HG03280 (cell line): Measurements from ENCODE around the gene NAA38.

ENCODE experiments used
- ATAC-seq: cut with Tn5 transposase; IDR thresholded peaks from one replicate; pipeline ENCODE4 v1.9.1; 2021; ENCODE audit warnings: mild to moderate bottlenecking, moderate library complexity; ENCODE audit not compliant: unreplicated experiment

NAA38 gene

DNA sequence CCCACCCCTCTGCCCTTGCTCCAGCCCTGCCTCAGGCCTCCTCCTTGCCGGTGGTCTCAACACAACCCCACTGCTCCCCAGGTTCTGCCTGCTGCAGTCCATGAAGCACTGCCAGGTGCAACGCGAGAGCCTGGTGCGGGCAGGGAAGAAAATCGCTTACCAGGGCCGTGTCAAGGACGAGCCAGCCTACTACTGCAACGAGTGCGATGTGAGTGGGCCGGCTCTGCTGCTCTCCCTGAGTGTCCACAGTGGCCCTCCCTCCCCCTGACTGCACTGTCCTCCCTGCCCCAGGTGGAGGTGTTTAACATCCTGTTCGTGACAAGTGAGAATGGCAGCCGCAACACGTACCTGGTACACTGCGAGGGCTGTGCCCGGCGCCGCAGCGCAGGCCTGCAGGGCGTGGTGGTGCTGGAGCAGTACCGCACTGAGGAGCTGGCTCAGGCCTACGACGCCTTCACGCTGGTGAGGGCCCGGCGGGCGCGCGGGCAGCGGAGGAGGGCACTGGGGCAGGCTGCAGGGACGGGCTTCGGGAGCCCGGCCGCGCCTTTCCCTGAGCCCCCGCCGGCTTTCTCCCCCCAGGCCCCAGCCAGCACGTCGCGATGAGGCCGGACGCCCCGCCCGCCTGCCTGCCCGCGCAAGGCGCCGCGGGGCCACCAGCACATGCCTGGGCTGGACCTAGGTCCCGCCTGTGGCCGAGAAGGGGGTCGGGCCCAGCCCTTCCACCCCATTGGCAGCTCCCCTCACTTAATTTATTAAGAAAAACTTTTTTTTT is 4.3 kb downstream of the NAA38 start:
- no peak for ATAC-seq

DNA sequence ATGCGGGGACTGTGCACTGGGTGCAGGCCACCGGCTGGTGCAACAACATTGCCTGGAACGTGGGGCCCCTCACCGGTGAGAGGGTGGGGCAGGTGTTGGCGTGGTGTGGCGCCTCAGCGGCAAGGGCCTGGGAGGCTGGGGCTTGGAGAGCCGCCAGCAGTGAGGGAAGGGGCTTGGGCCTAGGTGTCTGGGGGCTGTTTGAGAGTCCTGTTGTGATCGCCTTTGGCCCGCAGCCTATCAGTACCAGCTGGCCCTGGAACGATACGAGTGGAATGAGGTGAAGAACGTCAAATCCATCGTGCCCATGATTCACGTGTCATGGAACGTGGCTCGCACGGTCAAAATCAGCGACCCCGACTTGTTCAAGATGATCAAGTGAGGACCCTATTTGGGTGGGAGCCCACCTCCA is 5.1 kb downstream of the NAA38 start:
- no peak for ATAC-seq

DNA sequence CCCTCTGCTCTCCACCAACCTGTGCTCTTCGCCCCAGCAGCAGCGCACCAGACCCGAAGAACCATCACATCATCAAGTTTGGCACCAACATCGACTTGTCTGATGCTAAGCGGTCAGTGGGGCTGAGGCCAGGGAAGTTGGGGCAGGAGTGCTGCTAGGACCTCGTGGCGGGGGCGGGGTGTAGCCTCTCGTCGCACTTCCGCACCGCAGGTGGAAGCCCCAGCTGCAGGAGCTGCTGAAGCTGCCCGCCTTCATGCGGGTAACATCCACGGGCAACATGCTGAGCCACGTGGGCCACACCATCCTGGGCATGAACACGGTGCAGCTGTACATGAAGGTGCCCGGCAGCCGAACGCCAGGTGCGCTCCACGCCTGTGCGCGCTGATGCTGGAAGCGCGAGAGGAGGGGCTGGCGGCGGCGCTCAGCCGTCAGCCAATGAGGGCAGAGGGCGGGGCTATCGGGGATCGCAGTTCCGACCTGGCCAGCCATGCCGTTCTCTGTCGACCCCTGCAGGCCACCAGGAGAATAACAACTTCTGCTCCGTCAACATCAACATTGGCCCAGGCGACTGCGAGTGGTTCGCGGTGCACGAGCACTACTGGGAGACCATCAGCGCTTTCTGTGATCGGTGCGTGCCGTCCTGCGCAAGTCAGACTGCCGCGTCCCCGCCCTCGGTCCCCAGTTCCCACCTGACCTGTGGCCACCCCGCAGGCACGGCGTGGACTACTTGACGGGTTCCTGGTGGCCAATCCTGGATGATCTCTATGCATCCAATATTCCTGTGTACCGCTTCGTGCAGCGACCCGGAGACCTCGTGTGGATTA is 5.7 kb downstream of the NAA38 start:
- peak; percentile 66 for ATAC-seq

DNA sequence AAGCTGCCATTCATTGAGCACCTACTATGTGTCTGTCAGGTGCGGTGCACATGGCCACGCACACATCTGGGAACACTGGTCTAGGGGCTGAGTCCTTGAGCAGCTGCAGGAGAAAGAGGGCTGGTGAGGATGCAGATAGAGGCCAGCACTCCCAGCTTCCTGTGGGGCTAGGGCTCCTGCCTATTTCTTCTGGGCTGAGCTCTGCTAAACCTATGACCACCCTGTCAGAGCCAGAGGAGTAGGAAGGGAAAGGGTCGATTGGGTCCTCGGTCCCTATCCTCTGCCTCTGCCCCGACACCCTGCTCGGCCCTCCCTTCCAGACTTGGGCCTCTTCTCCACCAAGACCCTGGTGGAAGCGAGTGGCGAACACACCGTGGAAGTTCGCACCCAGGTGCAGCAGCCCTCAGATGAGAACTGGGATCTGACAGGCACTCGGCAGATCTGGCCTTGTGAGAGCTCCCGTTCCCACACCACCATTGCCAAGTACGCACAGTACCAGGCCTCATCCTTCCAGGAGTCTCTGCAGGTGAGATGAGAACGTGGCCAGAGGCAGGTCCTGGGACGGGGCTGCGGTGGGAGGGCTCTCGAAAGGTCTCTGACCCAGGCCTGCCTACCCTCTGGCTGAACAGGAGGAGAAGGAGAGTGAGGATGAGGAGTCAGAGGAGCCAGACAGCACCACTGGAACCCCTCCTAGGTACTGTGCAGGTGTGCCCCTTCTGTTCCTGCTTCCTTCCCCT is 6.5 kb downstream of the NAA38 start:
- ATAC-seq = no peak

DNA sequence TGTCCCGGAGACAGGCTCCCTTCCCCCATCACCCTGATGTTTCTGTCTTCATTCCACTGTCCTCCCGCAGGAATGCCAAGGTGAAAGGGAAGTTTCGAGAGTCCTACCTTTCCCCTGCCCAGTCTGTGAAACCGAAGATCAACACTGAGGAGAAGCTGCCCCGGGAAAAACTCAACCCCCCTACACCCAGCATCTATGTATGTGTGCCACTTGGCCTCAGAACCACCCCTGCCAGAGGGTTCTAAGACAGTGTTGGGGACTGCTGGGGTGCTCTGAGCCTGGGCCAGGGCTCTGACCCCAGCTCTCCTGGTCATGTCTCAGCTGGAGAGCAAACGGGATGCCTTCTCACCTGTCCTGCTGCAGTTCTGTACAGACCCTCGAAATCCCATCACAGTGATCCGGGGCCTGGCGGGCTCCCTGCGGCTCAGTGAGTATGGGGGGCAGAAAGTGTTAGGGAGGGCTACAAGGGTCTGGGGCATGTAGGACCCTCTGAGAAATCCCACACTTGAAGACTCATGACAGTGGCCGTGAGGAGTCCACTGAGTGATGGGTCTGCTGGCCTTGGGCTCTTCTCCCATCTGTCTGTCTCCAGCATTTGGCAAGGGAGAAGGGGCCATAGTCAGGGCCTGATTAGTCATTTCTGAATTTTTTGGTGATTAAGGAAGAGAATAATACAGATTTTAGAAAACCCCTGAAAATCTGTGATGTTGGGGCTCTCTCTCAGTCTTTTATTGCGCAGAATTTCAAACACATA is 7.4 kb downstream of the NAA38 start:
- ATAC-seq = no peak

DNA sequence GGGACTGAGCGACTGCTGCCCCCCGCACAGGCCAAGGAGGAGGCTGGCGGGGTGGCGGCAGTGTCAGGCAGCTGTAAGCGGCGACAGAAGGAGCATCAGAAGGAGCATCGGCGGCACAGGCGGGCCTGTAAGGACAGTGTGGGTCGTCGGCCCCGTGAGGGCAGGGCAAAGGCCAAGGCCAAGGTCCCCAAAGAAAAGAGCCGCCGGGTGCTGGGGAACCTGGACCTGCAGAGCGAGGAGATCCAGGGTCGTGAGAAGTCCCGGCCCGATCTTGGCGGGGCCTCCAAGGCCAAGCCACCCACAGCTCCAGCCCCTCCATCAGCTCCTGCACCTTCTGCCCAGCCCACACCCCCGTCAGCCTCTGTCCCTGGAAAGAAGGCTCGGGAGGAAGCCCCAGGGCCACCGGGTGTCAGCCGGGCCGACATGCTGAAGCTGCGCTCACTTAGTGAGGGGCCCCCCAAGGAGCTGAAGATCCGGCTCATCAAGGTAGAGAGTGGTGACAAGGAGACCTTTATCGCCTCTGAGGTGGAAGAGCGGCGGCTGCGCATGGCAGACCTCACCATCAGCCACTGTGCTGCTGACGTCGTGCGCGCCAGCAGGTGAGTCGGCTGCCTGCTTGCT is 8.1 kb downstream of the NAA38 start:
- no peak for ATAC-seq

DNA sequence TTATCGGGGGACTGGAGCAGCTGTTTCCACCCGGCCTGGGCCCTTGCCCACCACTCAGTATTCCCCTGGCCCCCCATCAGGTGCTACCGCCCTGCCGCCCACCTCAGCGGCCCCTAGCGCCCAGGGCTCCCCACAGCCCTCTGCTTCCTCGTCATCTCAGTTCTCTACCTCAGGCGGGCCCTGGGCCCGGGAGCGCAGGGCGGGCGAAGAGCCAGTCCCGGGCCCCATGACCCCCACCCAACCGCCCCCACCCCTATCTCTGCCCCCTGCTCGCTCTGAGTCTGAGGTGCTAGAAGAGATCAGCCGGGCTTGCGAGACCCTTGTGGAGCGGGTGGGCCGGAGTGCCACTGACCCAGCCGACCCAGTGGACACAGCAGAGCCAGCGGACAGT is 8.6 kb downstream of the NAA38 start:
- no peak for ATAC-seq

DNA sequence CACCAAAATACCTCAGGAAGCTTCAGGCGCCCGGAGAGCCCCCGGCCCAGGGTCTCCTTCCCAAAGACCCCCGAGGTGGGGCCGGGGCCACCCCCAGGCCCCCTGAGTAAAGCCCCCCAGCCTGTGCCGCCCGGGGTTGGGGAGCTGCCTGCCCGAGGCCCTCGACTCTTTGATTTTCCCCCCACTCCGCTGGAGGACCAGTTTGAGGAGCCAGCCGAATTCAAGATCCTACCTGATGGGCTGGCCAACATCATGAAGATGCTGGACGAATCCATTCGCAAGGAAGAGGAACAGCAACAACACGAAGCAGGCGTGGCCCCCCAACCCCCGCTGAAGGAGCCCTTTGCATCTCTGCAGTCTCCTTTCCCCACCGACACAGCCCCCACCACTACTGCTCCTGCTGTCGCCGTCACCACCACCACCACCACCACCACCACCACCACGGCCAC is 9.2 kb downstream of the NAA38 start:
- no peak for ATAC-seq

DNA sequence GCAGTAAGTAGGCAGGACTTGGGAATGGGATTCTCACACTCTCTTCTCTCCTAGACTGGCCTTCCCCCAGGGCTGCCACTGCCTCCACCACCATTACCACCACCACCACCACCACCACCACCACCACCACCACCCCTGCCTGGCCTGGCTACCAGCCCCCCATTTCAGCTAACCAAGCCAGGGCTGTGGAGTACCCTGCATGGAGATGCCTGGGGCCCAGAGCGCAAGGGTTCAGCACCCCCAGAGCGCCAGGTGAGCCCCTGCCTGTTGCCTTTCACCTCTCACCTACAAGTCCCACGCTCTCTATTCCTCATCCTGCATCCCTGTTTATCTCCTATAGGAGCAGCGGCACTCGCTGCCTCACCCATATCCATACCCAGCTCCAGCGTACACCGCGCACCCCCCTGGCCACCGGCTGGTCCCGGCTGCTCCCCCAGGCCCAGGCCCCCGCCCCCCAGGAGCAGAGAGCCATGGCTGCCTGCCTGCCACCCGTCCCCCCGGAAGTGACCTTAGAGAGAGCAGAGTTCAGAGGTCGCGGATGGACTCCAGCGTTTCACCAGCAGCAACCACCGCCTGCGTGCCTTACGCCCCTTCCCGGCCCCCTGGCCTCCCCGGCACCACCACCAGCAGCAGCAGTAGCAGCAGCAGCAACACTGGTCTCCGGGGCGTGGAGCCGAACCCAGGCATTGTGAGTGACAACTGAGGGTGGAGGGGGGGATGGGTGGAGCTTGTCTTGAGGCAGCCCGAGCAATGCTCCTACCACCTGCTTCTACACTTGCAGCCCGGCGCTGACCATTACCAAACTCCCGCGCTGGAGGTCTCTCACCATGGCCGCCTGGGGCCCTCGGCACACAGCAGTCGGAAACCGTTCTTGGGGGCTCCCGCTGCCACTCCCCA is 10.3 kb downstream of the NAA38 start:
- no peak for ATAC-seq

DNA sequence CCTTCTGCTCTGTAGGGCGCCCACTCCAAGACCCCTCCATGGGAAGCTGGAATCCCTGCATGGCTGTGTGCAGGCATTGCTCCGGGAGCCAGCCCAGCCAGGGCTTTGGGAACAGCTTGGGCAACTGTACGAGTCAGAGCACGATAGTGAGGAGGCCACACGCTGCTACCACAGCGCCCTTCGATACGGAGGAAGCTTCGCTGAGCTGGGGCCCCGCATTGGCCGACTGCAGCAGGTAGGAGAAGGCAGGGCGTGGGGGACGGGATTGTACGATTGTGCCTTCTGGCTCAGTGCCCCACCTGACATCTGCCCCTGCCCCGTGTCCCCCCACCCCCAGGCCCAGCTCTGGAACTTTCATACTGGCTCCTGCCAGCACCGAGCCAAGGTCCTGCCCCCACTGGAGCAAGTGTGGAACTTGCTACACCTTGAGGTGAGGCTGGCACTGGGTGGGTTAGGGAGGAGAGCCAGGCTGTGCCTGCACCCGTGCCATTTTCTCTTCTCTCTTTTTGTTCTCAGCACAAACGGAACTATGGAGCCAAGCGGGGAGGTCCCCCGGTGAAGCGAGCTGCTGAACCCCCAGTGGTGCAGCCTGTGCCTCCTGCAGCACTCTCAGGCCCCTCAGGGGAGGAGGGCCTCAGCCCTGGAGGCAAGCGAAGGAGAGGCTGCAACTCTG is 11.2 kb downstream of the NAA38 start:
- no peak for ATAC-seq

DNA sequence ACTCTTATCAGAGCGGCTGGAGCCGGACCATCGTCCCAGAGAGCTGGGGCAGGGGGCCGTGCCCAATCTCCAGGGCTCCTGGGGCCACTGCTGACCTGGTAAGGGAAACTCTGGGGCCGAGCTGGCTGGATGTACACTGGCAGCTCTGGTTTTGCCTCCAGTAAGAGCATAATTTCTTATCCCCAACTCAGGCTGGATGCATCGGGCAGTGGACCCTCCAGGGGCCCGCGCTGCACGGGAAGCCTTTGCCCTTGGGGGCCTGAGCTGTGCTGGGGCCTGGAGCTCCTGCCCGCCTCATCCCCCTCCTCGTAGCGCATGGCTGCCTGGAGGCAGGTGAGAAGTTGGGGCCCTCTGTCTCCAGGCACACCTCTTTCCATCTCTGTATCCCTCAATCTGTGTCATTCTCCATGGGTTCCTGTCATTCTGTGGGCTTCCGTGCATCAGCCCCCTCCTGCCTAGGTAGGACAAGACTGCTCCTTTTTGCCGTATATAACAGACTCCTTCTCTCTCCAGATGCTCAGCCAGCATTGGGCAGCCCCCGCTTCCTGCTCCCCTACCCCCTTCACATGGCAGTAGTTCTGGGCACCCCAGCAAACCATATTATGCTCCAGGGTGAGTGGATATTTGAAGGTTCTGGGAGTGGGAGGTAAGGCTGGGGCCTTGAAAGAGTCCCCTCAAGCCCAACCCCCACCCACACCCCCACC is 11.8 kb downstream of the NAA38 start:
- no peak for ATAC-seq

DNA sequence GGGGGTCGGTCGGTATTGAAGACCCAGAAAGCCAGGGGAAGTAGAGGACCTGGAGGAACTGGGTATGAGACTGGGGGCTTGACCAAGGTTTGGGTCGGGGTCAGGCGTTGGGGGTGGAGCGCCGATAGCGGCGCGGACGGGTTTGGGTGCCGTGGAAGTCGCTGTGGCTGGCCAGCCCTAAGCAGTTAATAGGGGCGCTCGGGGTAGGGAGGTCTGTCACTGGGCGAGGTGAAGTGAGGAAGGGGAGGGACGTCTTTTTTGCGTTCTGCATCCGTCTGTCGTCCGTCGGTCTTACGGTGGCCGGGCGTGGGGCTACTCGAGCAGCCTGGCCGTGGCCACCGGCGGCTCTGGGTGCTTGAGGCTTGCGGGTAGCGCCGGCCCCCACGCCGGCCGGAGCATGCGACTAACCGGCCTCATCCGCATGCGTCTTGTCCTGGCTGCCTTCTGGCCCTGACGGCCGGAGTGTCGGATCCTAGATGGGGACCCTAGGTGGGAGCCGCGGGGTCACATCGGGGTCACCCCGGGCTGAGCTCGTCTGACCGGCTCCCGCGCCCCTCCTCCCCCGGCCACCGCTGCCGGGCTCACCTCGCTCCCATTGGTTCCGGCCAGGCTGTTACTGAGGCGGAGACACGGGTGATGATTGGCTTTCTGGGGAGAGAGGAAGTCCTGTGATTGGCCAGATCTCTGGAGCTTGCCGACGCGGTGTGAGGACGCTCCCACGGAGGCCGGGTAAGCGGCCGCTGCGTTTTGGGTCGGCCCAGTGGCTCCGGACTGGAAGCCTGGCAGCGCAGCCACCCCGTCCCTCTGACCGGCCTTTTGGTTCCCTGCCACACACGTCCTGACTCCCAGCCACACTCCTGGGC is 12.8 kb downstream of the NAA38 start:
- ATAC-seq = peak; percentile 43

DNA sequence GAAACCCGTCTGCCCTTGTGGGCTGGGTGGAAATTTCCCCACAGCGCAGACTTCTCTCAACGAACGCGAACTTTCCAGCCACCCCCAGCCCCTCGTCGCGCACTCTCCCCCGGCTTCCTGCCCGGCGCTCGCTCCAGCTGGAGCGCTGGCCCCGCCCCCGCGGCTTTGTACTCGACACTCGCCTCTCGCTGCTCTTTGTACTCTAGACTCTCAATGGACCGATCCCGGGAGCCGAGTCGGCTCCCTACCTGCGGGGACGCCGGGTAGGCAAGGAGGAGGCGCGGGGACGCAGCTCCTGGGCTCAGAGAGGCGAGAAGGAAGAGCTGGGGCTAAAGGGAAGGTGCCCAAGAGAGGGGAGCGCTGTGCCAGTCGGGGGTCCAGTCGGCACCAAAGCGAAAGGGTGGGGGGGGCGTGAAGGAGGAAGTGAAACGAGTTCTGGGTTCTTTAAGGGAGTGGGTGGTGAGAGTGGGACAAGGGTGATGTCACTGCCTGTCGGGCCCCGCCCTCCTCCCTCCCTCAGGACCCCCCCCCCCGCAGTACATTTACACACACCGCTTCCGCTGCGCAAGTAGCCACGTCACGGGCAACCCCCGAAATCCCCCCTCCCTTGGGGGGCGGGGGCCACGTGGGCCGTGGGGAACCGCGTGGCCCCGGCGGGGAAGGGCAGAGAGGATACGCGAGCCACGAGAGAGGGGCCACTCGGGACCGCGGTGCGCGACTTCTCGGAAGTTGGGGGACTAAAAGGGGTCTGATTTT is 13.6 kb downstream of the NAA38 start:
- peak; percentile 36 for ATAC-seq

DNA sequence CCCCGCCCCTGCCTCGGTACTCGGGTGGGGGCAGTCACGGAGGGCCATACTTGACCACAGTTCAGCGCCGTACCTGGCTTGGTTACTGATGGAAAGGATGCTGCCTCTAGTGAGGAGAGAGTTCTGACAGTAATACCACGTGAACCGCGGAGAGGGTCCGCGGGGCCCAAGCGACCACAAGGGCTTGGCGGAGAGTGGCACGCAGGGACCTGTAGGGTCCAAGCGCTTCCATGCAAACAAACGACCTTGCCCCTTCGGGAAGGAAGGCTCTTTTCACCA is 14.2 kb downstream of the NAA38 start:
- peak; percentile 0 for ATAC-seq

DNA sequence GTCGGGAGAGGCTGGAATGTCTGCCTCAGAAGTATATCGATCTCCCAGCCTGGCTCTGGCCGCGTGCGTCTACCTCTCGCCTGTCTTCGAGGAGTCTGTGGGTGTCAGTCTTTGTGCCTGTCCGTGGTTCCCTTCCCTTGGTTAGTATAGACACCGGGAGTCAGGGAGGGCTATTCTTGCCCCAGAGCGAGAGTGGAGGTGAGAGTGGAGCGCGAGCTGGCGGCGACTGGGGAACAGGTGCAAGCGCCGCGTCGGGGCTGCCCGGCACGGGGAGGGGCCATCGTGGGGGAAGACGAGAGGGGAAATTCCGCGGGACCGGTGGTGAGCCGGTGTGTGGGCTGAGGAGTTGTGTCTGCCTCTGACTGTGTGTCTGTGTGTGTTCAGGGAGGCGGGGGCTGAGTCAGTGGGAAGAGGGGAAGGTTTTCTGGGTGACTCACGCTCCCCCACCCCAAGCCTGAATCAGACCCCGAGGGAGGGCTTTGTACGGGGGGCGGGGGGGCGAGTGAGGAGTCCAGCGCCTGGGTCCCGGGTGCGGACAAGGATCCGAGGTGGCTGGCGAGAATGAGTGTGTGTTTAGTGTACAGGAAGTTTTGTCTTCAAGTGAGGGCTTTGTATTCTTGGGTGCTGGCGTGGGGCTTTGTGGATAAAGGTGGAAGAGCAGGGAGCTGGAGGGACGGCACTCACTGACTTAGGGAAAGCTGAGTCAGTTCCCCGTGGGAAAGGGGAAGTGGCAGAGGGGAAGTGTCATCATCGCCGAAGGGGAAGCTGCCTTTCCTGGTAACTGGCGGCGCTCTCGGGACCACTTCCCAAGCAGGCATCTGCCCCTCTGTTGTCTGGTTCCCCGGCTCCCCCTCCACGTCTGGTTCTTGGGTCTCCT is 14.7 kb downstream of the NAA38 start:
- peak; percentile 28 for ATAC-seq

DNA sequence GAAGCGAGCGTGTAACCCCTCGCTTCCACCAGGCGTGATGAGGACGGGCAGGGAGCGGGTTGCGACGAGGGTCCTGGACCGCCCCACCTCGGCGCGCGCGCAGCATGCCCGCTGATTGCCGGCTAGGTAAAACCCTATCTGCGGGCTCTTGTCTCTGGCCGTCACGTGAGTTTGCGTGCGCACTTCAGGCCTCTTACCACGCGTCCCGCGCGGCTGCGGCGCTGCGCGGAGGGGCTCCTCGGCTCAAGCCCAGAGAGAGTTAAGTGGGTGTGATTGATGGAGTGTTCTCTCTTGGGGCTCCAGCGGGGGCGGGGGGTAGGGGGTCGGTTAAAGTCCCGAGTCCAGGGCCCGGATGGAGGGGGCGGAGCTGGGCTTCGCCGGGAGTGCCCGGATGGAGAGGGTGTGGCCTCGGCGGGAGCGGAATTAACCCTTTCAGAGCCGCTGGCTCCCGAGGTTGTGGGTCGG is 15.4 kb downstream of the NAA38 start:
- ATAC-seq = peak; percentile 24
